Measurements from ENCODE around the gene NUTM1. TPM values are rescaled to one million over a fixed set of nuclear protein-coding genes. Genes with fewer than 3 reads are reported as not detected.

NUTM1 gene
- total RNA-seq, 1 experiment from 2014 or later: 0.46 TPM

DNA sequence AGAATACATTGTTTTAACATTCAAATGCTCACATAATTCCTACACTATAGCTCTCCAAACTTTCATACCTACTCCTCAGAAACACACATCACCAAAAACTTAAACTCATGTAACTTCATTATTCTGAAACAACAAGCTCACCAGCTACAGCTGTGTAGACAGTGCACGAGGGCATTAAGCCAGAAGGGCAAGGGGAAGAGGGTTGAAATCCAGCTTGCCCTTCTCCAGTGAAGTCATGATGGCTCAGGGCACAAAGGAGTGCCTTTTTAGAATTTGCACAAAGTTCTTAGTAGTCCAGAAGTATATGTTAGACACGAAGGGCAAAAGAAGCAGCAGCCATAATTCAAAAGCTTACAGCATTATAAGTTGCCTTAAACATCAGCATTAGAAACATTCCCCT, 14.1 kb upstream of the NUTM1 start:
- POLR2A ChIA-PET: interaction anchor here (0.7 to 1.3 kb wide), 2 partner anchors 9 to 14 kb away, joined by 3 to 4 read pairs; partner anchors contain the start of genes NOP10, NUTM1 and SLC12A6
- Mint-ChIP-seq H3K36me3 (no peaks in the 10 kb centered on the region), H3K27me3 (ENCODE audit: low read depth) (no peaks in the 10 kb centered on the region; the same call in 1 of the 2 replicates), H3K27ac (no peak overlapping the region), H3K4me3 (no peak overlapping the region), H3K9me3 (no peaks in the 10 kb centered on the region), H3K4me1 (no peaks in the 10 kb centered on the region)
- ATAC-seq (no peak), DNase-seq (ENCODE audit: low spot score) (no peak)
- CTCF ChIA-PET: interaction anchor here (0.6 to 1.4 kb wide), 2 partner anchors 9 to 23 kb away, joined by 3 to 4 read pairs; no protein-coding TSS in a partner anchor
- TF ChIP-seq CREB1 (CRISPR knock-in tag; IDR thresholded peaks at IDR 0.05) (no peak), FOXP1 (CRISPR knock-in tag; IDR thresholded peaks at IDR 0.05; ENCODE audit: borderline replicate concordance) (no peak), ZNF121 (CRISPR knock-in tag; IDR thresholded peaks at IDR 0.05) (no peak), ZNF317 (CRISPR knock-in tag; IDR thresholded peaks at IDR 0.05; ENCODE audit: borderline replicate concordance, low read depth) (no peak), OVOL2 (CRISPR knock-in tag; IDR thresholded peaks at IDR 0.05; ENCODE audit: borderline replicate concordance) (no peak), IRF2 (CRISPR knock-in tag; IDR thresholded peaks at IDR 0.05; ENCODE audit: borderline replicate concordance, low read depth) (no peak), ZNF138 (CRISPR knock-in tag; conservative IDR thresholded peaks at IDR 0.05) (no peak), CBFB (CRISPR knock-in tag; IDR thresholded peaks at IDR 0.05; ENCODE audit: low read depth) (no peak), NR2C2 (CRISPR knock-in tag; IDR thresholded peaks at IDR 0.05) (no peak), MYBL2 (CRISPR knock-in tag; IDR thresholded peaks at IDR 0.05) (no peak)
- TF ChIP-seq, protein P1, sequence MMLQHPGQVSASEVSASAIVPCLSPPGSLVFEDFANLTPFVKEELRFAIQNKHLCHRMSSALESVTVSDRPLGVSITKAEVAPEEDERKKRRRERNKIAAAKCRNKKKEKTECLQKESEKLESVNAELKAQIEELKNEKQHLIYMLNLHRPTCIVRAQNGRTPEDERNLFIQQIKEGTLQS (CRISPR knock-in tag; conservative IDR thresholded peaks at IDR 0.05): no peak
- TF ChIP-seq, protein P2, sequence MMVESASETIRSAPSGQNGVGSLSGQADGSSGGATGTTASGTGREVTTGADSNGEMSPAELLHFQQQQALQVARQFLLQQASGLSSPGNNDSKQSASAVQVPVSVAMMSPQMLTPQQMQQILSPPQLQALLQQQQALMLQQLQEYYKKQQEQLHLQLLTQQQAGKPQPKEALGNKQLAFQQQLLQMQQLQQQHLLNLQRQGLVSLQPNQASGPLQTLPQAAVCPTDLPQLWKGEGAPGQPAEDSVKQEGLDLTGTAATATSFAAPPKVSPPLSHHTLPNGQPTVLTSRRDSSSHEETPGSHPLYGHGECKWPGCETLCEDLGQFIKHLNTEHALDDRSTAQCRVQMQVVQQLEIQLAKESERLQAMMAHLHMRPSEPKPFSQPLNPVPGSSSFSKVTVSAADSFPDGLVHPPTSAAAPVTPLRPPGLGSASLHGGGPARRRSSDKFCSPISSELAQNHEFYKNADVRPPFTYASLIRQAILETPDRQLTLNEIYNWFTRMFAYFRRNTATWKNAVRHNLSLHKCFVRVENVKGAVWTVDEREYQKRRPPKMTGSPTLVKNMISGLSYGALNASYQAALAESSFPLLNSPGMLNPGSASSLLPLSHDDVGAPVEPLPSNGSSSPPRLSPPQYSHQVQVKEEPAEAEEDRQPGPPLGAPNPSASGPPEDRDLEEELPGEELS (CRISPR knock-in tag; IDR thresholded peaks at IDR 0.05): no peak
- TF ChIP-seq, protein P3, sequence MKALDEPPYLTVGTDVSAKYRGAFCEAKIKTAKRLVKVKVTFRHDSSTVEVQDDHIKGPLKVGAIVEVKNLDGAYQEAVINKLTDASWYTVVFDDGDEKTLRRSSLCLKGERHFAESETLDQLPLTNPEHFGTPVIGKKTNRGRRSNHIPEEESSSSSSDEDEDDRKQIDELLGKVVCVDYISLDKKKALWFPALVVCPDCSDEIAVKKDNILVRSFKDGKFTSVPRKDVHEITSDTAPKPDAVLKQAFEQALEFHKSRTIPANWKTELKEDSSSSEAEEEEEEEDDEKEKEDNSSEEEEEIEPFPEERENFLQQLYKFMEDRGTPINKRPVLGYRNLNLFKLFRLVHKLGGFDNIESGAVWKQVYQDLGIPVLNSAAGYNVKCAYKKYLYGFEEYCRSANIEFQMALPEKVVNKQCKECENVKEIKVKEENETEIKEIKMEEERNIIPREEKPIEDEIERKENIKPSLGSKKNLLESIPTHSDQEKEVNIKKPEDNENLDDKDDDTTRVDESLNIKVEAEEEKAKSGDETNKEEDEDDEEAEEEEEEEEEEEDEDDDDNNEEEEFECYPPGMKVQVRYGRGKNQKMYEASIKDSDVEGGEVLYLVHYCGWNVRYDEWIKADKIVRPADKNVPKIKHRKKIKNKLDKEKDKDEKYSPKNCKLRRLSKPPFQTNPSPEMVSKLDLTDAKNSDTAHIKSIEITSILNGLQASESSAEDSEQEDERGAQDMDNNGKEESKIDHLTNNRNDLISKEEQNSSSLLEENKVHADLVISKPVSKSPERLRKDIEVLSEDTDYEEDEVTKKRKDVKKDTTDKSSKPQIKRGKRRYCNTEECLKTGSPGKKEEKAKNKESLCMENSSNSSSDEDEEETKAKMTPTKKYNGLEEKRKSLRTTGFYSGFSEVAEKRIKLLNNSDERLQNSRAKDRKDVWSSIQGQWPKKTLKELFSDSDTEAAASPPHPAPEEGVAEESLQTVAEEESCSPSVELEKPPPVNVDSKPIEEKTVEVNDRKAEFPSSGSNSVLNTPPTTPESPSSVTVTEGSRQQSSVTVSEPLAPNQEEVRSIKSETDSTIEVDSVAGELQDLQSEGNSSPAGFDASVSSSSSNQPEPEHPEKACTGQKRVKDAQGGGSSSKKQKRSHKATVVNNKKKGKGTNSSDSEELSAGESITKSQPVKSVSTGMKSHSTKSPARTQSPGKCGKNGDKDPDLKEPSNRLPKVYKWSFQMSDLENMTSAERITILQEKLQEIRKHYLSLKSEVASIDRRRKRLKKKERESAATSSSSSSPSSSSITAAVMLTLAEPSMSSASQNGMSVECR (CRISPR knock-in tag; IDR thresholded peaks at IDR 0.05; ENCODE audit: borderline replicate concordance): no peak
- TF ChIP-seq, protein P4, sequence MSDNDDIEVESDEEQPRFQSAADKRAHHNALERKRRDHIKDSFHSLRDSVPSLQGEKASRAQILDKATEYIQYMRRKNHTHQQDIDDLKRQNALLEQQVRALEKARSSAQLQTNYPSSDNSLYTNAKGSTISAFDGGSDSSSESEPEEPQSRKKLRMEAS (CRISPR knock-in tag; IDR thresholded peaks at IDR 0.05): no peak
- TF ChIP-seq, protein P5, sequence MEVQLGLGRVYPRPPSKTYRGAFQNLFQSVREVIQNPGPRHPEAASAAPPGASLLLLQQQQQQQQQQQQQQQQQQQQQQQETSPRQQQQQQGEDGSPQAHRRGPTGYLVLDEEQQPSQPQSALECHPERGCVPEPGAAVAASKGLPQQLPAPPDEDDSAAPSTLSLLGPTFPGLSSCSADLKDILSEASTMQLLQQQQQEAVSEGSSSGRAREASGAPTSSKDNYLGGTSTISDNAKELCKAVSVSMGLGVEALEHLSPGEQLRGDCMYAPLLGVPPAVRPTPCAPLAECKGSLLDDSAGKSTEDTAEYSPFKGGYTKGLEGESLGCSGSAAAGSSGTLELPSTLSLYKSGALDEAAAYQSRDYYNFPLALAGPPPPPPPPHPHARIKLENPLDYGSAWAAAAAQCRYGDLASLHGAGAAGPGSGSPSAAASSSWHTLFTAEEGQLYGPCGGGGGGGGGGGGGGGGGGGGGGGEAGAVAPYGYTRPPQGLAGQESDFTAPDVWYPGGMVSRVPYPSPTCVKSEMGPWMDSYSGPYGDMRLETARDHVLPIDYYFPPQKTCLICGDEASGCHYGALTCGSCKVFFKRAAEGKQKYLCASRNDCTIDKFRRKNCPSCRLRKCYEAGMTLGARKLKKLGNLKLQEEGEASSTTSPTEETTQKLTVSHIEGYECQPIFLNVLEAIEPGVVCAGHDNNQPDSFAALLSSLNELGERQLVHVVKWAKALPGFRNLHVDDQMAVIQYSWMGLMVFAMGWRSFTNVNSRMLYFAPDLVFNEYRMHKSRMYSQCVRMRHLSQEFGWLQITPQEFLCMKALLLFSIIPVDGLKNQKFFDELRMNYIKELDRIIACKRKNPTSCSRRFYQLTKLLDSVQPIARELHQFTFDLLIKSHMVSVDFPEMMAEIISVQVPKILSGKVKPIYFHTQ (CRISPR knock-in tag; IDR thresholded peaks at IDR 0.05): no peak
- TF ChIP-seq, protein P6, sequence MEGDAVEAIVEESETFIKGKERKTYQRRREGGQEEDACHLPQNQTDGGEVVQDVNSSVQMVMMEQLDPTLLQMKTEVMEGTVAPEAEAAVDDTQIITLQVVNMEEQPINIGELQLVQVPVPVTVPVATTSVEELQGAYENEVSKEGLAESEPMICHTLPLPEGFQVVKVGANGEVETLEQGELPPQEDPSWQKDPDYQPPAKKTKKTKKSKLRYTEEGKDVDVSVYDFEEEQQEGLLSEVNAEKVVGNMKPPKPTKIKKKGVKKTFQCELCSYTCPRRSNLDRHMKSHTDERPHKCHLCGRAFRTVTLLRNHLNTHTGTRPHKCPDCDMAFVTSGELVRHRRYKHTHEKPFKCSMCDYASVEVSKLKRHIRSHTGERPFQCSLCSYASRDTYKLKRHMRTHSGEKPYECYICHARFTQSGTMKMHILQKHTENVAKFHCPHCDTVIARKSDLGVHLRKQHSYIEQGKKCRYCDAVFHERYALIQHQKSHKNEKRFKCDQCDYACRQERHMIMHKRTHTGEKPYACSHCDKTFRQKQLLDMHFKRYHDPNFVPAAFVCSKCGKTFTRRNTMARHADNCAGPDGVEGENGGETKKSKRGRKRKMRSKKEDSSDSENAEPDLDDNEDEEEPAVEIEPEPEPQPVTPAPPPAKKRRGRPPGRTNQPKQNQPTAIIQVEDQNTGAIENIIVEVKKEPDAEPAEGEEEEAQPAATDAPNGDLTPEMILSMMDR (IDR thresholded peaks at IDR 0.05): no peak
- TF ChIP-seq, protein P7, sequence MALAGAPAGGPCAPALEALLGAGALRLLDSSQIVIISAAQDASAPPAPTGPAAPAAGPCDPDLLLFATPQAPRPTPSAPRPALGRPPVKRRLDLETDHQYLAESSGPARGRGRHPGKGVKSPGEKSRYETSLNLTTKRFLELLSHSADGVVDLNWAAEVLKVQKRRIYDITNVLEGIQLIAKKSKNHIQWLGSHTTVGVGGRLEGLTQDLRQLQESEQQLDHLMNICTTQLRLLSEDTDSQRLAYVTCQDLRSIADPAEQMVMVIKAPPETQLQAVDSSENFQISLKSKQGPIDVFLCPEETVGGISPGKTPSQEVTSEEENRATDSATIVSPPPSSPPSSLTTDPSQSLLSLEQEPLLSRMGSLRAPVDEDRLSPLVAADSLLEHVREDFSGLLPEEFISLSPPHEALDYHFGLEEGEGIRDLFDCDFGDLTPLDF (CRISPR knock-in tag; IDR thresholded peaks at IDR 0.05): no peak
